Mesodermal cell (in vitro differentiated cells): ENCODE data around the gene TSEN34.
"Not testable (repeated sequence)": the region's sequence is repeated elsewhere in the genome, so short reads cannot be mapped to it uniquely, and the experiment has no call there.

Experiments used
- H3K27ac ChIP-seq: 2 replicates; pipeline ENCODE4 v1.7.0; 2013; ENCODE audit warnings: mild to moderate bottlenecking, low read depth, low read length, moderate library complexity; ENCODE audit not compliant: severe bottlenecking
- H3K36me3 ChIP-seq: 2 replicates; pipeline ENCODE4 v1.7.1; 2013; ENCODE audit warnings: mild to moderate bottlenecking, low read length, moderate library complexity; ENCODE audit not compliant: control insufficient read depth, insufficient read depth
- H3K4me1 ChIP-seq: one replicate; pipeline ENCODE4 v1.7.1; 2013; ENCODE audit warnings: mild to moderate bottlenecking, low read length; ENCODE audit not compliant: insufficient read depth, control insufficient read depth, poor library complexity, severe bottlenecking
- H3K4me3 ChIP-seq: 2 replicates; pipeline ENCODE4 v1.7.0; 2013; ENCODE audit warnings: low read length, control low read depth, mild to moderate bottlenecking; ENCODE audit not compliant: insufficient read depth, poor library complexity, severe bottlenecking; ENCODE audit errors: extremely low read depth
- H3K9me3 ChIP-seq: 2 replicates; pipeline ENCODE4 v1.7.1; 2013; ENCODE audit warnings: mild to moderate bottlenecking, low read length, moderate library complexity; ENCODE audit not compliant: control insufficient read depth
- WGBS, 2 experiments: methylation state at CpG; one replicate each; pipeline ENCODE4 v1.1.5; 2013; ENCODE audit warnings: missing lambda C conversion rate in 2 of 2; ENCODE audit not compliant: insufficient coverage in 2 of 2; 5-methylcytosine and 5-hydroxymethylcytosine counted together

TSEN34 gene

GRCh38 chr19:54160854-54161253 lies 30.3 kb upstream of the TSEN34 start:
- Histone ChIP-seq H3K4me3 (peak overlapping the region; percentile 72), H3K36me3 (peaks cover 21% of the 10 kb centered on the region), H3K27ac (peak overlapping the region; percentile 92), H3K4me1 (peaks cover 10% of the 10 kb centered on the region), H3K9me3 (peaks cover 3% of the 10 kb centered on the region)
- WGBS, 2 experiments, result 65 to 72% methylated on average over 12 to 13 of the region's 13 CpGs

DNA sequence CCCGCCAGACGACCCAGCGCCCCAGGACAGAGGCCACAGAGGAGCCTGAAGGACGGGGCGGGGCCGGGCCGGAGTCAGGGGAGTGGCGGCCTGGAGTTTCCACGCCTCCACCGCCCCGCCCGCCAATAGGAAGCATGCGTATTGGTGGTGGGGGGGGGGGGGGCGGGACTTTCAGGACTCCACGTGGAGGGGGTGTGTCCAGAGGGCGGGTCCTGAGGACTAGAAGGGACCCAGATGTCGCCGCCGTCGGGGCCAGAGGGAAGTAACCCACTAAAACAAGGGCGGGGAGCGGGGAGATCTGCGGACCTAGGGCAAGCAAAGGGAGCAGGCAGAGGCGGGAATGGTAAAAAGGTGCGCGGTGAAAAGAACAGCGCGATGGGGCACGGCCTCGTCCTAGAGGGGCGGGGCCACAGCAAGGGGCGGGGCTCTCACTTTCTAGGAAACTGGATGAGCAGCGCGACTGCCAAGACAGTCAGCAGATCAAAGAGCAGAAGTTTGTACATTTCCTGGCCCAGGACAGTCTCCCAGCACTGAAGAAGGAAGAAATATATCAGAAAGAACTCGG lies 28.8 kb upstream of the TSEN34 start:
- peaks cover 10% of the 10 kb centered on the region for H3K4me1 ChIP-seq
- peaks cover 3% of the 10 kb centered on the region for H3K9me3 ChIP-seq
- H3K4me3 ChIP-seq, result peak overlapping the region; percentile 8
- H3K27ac ChIP-seq, result no peak overlapping the region
- WGBS, 2 experiments, result 32 to 51% methylated on average over 13 to 24 of the region's 35 CpGs
- peaks cover 8% of the 10 kb centered on the region for H3K36me3 ChIP-seq

- 93 to 96% methylated on average over 14 of the region's 14 CpGs for WGBS, 2 experiments
- no peak overlapping the region for H3K4me3 ChIP-seq
These were observed 28.2 kb upstream of the TSEN34 start for GRCh38 chr19:54162884-54163283.

DNA sequence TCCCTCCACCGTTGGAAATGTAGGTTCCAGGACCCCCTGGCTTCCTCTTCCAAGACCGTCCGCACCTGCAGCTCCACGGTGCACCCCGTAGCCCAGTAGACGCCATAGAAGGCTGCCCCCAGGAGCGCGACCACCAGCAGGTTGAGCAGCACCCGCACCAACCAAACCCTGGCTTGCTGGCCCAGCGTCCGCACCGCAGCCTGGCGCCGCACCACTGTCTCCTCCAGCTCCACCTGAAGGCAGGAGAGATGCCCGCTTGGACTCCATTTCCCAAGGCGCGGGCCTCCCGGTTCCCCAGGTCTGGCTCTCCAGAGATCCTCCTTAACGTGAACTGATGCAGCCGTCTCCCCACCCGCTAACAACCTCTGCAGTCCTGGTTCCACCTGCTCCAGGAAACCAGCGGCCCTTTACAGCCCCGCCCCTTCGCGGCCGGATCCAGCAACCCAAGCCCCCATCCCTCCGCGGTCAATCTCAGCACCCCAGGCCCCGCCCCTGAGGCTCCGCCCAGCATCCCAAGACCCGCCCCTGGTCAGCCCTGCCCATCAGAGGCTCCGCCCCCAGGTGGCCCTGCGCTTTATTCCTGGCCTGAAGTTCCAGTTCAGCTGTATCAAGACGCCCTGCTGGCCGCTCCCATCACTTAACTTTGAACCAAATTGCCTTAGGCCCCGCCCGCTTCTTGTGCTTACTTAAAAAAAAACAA lies 26.6 kb upstream of the TSEN34 start:
- Histone ChIP-seq H3K36me3 (no peaks in the 10 kb centered on the region), H3K4me3 (no peak overlapping the region), H3K4me1 (no peaks in the 10 kb centered on the region), H3K9me3 (peaks cover 3% of the 10 kb centered on the region), H3K27ac (no peak overlapping the region)
- WGBS, 2 experiments, result 68 to 71% methylated on average over 28 to 33 of the region's 37 CpGs

More at GRCh38 chr19:54162884-54163283, 28.2 kb upstream of the TSEN34 start:
- peaks cover 3% of the 10 kb centered on the region for H3K9me3 ChIP-seq
- no peak overlapping the region for H3K27ac ChIP-seq
- peaks cover 5% of the 10 kb centered on the region for H3K36me3 ChIP-seq
- peaks cover 10% of the 10 kb centered on the region for H3K4me1 ChIP-seq

DNA sequence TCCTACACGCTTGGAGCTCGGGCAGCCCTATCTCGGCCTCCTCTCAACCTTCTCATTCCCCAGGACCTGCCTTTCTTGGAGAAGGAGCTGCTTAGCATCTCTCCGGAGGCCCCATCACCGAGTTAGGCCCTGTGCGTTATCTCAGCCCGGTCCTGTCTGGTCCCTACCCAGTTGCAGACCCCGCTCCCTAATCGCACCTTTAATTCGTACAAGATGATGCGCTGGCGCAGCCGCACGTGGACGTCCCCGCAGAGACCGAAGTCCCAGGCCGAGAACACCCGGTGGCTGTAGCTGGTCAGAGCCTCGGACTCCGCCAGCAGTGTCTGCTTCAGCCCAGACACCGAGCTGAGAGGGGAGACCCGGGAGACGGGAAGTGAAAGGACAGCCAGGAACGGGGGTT lies 25.9 kb upstream of the TSEN34 start:
- H3K27ac ChIP-seq, result no peak overlapping the region
- H3K4me3 ChIP-seq, result no peak overlapping the region
- 94 to 95% methylated on average over 25 of the region's 25 CpGs for WGBS, 2 experiments
- H3K36me3 ChIP-seq, result no peaks in the 10 kb centered on the region
- H3K9me3 ChIP-seq, result peaks cover 3% of the 10 kb centered on the region
- no peaks in the 10 kb centered on the region for H3K4me1 ChIP-seq

DNA sequence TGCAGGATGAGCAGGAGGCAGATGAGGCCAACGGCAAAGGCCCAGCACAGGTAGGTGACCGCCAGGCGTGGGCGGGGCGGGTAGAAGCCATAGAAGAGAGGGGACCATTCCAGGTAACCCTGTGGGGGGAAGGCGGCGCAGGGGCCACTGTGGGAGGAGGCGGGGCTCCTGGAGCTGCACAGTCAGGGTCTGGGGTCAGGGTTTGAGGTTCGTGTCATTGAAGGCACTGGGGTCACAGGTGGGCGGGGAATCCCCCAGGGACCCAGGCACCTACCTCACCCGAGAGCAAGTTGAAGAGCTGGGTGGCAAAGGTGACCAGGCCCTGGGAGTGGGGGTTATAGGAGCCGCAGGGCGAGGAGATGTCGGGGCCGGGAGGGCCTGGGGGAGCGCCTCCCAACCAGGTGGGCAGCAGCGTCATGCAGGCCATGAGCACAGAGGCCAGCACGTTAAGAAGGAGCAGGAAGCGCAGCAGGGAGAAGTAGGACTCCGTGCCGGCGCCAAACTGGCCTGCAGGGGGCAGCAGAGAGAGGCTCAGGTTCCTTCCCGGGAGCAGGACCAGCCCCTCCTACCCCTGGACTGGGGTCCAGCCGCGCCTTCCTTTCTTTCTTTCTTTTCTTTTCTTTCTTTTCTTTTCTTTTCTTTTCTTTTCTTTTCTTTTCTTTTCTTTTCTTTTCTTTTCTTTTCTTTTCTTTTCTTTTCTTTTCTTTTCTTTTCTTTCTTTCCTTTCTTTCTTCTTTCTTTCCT lies 22.8 kb upstream of the TSEN34 start:
- no peaks in the 10 kb centered on the region for H3K36me3 ChIP-seq
- H3K9me3 ChIP-seq, result no peaks in the 10 kb centered on the region
- WGBS, 2 experiments, result 37% methylated on average over 20 to 25 of the region's 25 CpGs
- no peak overlapping the region for H3K4me3 ChIP-seq
- H3K4me1 ChIP-seq, result peaks cover 3% of the 10 kb centered on the region
- H3K27ac ChIP-seq, result no peak overlapping the region

DNA sequence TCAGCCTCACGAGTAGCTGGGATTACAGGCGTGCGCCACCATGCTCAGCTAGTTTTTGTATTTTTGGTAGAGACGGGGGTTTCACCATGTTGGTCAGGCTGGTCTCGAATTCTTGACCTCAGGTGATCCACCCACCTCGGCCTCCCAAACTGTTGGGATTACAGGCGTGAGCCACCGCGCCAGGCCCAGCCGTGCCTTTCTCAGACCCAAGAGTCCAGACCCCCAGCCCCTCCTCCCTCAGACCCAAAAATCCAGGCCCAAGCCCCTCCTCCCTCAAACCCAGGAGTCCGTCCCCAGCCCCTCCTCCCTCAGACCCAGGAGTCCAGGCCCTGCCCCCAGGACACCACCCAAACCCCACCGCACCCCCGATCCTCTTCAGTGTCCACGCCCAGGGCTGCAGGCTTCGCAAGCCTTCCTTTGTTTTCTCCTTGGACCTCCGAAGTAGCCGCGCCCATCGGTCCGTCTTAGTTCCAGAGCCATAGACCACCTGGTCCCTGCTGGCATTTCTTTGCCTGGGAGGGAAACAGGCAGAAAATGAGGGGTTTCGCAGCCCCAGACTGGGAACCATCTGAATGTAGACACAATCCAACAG lies 21.9 kb upstream of the TSEN34 start:
- H3K4me1 ChIP-seq, result peaks cover 3% of the 10 kb centered on the region
- H3K4me3 ChIP-seq, result no peak overlapping the region
- no peaks in the 10 kb centered on the region for H3K36me3 ChIP-seq
- no peaks in the 10 kb centered on the region for H3K9me3 ChIP-seq
- no peak overlapping the region for H3K27ac ChIP-seq
- 94 to 97% methylated on average over 13 to 20 of the region's 21 CpGs for WGBS, 2 experiments

DNA sequence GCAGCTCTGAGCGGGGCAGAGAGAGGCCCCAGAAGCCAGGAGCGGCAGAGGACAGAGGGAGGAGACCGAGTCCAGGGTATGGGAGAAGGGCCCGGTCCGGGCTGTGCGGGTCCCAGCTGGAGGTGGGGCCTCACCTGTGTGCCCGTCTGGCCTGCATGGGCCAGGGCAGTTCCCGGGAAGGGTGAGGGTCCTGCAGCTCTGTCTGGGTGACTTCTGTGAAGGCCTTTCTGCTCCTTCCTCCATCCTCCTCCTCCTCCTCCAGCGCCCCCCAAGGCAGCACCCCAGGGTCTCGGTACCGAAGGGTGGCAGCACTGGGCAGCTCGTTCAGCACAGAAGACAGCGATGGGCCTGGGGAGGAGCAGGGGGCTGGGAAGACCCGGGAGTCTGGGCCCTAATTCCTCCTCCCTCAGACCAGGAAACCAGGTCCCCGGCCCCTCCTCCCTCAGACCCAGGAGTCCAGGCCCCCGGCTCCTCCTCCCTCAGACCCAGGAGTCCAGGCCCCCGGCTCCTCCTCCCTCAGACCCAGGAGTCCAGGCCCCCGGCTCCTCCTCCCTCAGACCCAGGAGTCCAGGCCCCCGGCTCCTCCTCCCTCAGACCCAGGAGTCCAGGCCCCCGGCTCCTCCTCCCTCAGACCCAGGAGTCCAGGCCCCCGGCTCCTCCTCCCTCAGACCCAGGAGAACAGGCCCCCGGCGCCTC lies 19.2 kb upstream of the TSEN34 start:
- H3K27ac ChIP-seq, H3K9me3 ChIP-seq, H3K4me3 ChIP-seq, H3K4me1 ChIP-seq: not testable (repeated sequence)
- peaks cover 16% of the 10 kb centered on the region for H3K36me3 ChIP-seq
- 84 to 88% methylated on average over 7 to 12 of the region's 23 CpGs for WGBS, 2 experiments

DNA sequence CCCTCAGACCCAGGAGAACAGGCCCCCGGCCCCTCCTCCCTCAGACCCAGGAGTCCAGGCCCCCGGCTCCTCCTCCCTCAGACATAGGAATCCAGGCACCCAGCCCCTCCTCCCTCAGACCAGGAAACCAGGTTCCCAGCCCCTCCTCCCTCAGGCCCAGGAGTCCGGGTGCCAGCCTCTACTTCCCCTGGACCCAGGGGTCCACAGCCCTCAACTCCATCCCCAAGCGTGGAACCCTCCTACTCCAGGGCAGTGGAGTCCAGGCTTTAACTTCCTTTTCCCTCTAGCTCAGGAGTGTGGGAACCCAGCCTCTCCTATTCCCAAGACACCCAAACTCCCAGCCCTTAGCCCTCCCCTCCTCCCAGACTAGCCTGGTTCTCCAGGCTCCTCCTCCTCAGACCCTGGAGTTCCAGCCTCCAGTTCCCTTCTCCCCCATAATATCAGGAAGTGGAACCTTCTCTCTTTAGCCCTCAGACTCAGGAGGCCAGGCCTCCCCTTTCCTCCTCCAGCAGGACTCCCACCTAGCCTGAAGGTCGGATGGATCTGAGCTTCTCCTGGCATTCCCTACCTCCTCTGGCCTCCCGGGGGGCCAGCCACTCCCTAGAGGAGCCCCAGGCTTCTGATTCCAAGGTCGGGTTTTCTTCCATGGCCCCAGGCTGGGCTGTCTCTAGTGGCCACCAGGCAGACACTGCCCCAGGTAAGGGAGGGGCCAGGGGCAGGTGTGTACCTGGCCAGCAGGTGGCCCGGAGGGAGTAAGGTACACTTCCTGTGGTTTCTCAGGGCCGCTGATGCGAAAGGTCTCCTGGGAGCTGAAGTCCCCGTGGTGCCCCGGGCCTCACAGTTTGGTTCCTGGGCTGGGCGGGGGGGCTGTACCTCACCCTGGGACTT lies 18.4 kb upstream of the TSEN34 start, which contains the start of gene TMC4:
TMC4 (minus strand) TSS at position 690 of the 888 bp plus-strand sequence; CDS start at position 647, 43 bp downstream.
- WGBS, 2 experiments, result 32 to 53% methylated on average over 12 to 13 of the region's 13 CpGs
- peaks cover 3% of the 10 kb centered on the region for H3K4me1 ChIP-seq
- no peak within 1 kb of the TSS for H3K4me3 ChIP-seq

More for the DNA sequence above, 18.4 kb upstream of the TSEN34 start, which contains the start of gene TMC4:
- Histone ChIP-seq H3K36me3 (peaks cover 24% of the 10 kb centered on the region), H3K9me3 (no peaks in the 10 kb centered on the region), H3K27ac (peak within 1 kb of the TSS; percentile 10)
